GM19023 (cell line): ENCODE measurements around the gene MRPL33.

Experiments
- ATAC-seq: cut with Tn5 transposase; IDR thresholded peaks from one replicate; pipeline ENCODE4 v1.9.1; 2021; ENCODE audit warnings: mild to moderate bottlenecking, moderate library complexity; ENCODE audit not compliant: unreplicated experiment

The MRPL33 gene

DNA sequence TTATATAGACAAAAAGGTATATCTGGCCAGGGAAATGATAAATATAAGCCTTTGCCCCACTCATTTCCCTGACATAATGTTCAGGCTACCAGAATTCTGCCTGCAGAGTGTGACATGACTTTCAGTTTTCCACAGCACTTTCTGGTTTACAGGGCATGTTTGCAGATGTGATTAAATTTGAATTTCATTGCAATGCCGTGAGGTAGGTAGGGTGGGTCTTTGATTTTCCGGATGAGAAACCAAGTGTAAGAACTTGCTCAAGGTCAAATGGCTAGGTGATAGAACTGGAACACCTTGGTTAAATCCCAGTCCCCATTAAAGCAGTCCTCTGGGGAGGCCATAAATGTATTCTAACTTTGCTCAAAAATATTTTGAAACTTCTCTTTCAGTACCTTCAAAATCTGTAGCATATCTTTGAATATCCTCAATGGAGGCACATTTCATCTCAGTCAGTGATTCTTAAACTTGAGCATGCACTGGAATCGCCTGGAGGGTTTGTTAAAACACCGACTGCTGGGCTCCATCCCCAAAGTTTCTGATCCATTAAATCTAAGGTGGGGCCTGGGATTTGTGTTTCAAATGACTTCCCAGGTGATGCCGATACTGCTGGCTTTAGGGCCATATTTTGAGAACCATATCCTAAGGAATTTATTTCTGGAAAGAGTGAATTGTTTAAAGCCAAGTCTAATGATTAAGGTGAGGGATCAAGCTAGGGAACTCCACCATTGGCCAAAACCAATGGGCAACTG is 35.0 kb downstream of the MRPL33 start:
- no peak for ATAC-seq

DNA sequence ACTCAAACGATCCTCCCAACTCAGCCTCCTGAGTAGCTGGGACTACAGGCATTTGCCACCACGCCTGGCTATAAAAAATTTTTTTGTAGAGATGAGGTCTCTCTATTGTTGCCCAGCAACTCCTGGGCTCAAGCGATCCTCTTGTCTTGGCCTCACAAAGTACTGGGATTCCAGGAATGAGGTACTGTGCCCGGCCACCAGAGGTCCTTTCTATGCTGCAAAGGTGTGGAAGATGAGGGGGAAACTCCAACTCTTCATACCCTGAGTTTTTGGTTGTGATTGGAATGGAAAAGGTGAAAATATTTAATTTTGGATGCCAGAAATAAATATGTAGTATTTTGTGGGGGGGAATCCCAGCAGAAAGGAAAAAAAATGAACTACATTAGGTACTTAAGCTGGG is 36.0 kb downstream of the MRPL33 start:
- no peak for ATAC-seq

DNA sequence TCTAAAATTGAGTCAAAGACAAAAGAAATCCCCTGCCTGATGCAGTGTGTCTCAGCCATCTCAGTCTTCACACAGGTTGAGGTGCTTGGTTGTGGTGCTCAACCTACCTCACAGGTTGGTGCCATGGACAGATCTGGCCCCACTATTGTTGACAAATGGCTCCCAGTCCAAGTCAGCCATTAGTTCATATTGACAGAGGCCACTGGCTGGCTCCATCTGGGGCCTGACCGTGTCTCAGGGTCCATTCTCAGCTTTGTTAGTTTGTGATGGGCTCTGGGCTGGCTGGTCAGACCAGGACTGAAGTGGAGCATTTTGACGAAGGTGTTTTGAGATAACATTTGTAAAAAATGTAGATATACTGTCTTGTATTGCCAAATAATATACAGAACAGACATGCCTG is 36.9 kb downstream of the MRPL33 start:
- ATAC-seq: no peak

DNA sequence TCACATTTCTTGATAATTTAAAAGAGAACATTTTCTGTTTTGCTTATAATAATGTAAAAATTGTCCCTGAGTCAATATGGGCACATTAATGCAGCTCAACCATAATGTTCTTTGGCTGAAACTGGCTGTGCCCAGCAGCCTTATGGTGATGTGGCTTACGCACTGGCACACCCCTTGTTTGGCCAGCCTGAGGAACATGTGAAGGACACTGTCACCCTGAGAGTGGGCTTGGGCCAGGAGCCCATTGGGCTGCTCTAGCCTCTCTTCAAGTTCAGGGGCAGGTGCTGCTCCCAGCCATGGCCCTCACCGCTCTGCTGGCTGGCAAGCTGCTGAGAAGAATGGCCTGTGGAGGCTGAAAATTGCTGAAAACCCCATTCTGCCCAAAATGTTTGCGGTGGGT is 37.5 kb downstream of the MRPL33 start:
- ATAC-seq: no peak

DNA sequence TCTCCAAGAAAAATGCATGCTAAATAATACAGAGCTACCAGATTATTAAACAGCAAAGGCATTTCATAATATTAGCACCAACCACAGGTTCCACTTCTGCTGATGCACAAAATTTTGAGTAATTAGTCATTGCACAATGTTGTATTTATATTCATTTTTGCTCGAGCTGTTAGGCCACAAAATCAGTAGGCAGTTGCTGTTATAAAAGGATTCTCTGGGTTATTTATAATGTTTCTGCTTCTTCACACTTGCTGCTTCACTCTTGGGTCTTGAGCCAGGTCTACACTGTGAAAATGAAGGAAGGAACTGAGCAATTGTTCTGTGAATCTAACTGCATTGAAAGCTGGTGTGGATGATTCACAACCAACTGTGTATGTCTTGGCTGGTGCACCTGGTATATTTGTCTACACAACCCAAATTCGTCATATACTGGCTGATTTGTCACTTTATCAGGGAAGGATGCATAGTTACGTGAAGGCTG is 38.3 kb downstream of the MRPL33 start:
- ATAC-seq: no peak

DNA sequence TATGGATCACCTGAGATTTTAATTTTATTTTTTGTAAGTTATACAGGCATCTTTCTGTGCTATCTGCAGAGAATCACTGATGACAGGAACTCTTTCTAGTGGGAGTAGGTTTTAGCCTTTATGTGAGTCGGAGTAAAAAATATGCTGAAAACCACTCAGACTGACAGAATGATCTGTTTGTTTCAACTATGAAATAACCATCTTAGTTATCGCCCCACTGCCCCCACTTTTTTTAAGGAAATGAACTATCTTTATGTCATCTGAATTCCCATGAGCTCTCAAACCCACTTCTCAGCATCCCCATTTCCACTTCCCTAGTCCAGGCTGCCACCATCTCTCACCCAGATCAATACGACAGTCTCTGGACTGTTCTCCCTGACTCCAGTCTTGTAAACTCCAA is 38.9 kb downstream of the MRPL33 start:
- ATAC-seq: no peak

DNA sequence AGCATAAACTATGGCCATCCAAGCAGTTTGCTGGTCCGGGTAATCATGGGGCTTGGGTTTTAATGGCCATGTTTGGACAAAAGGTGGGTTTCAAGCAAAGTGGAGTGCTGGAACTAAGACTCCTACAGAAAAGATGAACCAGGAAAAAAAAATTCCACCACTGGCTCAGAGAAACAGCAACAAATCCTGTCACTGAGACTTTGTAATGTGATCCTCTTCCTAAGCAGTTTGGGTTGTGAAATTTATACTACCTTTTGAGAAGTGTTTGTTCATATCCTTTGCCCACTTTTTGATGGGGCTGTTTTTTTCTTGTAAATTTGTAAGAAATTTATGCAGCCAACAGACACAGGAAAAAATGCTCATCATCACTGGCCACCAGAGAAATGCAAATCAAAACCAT is 40.2 kb downstream of the MRPL33 start:
- no peak for ATAC-seq

DNA sequence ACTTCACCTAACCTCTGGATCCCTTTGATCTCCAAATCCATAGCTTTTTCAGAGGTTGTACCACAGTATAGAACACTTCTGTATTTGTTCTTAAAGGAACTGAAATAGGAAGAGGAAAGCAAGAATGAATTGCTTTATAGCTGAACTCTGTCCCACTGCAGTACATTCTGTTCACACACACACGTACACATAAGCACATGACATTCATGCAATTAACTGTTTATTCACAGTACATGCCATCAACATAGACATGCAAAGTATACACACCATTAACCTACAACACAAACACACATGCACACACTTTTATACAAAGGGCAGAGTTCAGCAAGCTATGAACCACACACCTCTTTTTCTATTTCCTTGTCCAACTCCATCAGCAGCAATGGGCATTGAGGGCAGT is 43.2 kb downstream of the MRPL33 start:
- no peak for ATAC-seq

DNA sequence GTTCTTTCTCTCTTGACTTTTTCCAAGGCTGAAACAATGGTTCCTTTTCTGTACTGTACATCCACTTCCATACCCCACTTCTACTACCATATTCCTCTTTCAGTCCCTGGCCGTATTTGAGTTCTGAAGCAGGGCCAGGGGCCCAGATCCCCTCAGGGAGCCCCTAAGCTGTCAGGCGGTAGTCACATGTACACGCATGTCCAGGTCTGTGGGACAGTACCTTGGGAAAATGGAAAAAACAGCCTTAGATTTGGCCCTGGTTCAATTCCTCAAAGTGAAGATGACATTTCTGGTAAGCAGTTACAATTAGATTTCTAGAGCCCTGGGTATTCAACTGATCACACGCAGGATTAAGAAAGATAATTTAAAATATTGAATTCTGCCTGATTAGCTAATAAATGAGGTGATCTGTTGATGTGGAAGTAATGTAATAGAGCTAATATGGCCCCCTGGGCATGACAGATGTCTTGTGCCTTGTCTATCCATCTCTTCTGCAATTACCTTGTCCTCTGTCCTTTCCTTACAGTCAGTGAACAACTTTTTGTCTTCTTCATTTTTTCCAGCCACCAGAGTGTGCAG is 44.4 kb downstream of the MRPL33 start:
- ATAC-seq: no peak

DNA sequence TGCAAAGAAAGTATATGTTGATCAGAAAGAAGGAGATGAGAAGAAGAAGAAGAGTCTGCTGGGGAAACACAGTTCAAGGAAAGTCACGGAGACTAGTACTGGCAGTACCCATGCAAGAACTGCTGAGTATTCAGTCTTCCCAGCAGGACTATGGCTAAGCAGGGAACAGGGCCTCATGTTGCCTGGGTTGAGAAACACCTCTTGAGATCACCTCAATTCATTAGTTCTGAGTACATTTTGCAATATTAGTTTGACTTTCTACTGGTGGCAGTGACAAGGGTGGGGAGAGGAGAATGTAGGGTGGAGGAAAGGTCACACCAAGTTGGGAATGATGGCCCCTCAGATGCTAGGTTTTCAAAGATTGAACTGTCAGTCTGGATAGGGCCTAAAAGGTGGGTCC is 50.5 kb downstream of the MRPL33 start:
- no peak for ATAC-seq

DNA sequence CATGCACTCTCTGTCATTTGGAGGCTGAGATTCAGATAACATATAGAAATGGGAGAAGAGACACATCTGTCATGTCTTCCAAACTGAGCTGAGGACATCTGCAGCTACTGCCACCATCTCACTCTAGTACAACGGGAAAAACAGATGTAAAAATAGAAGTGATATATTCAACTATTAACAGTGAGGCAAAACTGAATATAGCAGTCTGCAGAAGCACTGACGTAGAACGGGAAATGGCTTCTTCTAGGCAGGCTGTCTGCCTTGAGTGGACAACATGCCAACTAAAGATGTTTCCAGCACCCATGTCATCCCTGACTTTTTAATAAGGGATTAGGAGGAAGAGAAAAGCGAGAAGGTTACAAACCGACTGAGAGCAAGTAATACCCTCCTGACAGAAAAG is 51.6 kb downstream of the MRPL33 start:
- ATAC-seq: no peak

DNA sequence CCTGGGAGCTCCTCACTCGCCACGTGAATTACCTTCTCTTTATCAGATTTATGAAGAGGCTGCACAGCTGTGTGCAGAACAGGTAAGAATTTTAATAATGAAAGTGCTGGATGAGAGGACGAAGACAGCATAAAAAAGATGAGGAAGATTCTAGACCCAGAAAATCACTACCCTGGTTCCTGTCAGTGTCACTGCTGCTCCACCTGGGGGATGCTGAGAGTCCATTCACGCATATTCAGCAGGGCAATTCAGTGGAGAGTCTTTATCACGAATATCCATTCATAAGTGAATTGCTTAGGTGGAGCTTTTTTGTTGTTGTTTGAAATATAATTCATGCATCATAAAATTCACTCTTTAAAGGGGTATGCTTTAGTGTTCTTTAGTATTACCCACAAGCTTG is 52.0 kb downstream of the MRPL33 start:
- no peak for ATAC-seq

DNA sequence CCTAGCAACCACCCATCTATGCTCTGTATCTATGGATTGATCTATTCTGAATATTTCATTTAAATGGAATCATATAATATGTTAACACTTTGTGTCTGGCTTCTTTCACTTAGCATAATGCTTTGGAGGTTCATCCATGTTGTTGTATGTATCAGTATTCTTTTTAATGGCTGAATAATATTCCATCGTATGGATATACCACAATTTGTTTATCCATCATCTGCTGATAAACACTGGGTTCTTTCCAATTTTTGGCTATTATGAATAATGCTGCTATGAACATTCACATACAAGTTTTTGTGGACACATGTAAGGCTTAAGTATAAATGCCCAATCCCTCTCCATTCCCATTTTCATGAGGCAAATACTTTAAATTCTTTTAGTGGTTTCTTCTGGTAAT is 52.9 kb downstream of the MRPL33 start:
- ATAC-seq: no peak

DNA sequence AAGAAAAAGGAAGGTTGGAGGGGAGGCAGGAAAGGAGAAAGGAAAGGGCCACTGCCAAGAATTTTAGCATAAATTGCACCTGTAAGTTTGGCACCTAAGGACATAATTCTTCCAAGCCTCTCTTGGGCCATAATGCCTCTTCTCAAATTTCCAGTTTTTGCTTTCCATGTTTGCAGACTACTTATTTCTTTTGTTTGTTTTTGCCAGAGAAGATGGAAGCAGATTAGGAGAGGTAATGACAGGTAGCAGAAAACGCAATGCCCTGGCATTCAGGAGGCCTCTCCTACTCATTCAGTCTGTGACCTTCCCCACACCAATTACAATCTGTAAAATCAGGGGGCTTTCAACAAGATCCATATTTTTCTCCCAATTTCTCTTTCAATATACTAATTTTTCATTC is 56.8 kb downstream of the MRPL33 start:
- no peak for ATAC-seq
